H1 (cell line): ENCODE data around the gene DNAH8. TPM values are rescaled to one million over a fixed set of nuclear protein-coding genes. Genes with fewer than 3 reads are reported as not detected.

Source experiments
- CBX8 ChIP-seq: fragments of 300-800, 300-1000 bp; sonication (generic); IDR thresholded peaks from 2 replicates; pipeline ENCODE4 v1.7.1; 2016; ENCODE audit warnings: low read depth, low read length, borderline replicate concordance
- GTF2F1 ChIP-seq: IDR thresholded peaks from 2 replicates; pipeline ENCODE4 v1.6.1; 2012; ENCODE audit warnings: low read depth, low read length, improper control_type of control experiment, borderline replicate concordance
- RFX5 ChIP-seq: IDR thresholded peaks from 2 replicates; pipeline ENCODE4 v1.6.1; 2011; ENCODE audit warnings: low read depth, low read length, improper control_type of control experiment, borderline replicate concordance
- polyA plus RNA-seq, 7 experiments: library from polyadenylated mRNA; depleted of rRNA in 3 of 7; stranded (reverse) in 5 of 7; unstranded in 2 of 7; fragments of >200 nt in 5 of 7; fragments of 200-250 nt in 2 of 7; gene quantifications; 1 replicate in 5 of 7; 2 replicates in 1 of 7; 4 replicates in 1 of 7; pipeline versions ENCODE4 v1.2.1 to v1.2.3, GENCODE V29; 2011 to 2013; ENCODE audit warnings: missing spikeins in 2 of 7, mixed read lengths in 2 of 7
- total RNA-seq: library from RNA; stranded (reverse); fragmentation: NEBNext Ultra II Directional; extraction: Animal tissue kit (Norgen Biotek cat#: 25700); gene quantifications from 2 replicates; pipeline ENCODE4 v1.2.1, GENCODE V29; 2021
- TF ChIP-seq, protein P1 (sequence below): IDR thresholded peaks from 2 replicates; pipeline ENCODE4 v1.6.1; 2011; ENCODE audit warnings: low read depth, mild to moderate bottlenecking, low read length; ENCODE audit not compliant: insufficient read depth

The DNAH8 gene
- total and polyA plus RNA-seq, 2 of the 8 experiments (the other 6 are each of a cell fraction or from before 2014, with no cell fraction given), result under 0.01 TPM; not detected in 1

GRCh38 chr6:38786486-38786885 is 71.4 kb downstream of the DNAH8 start (continued):
- TF ChIP-seq, protein P1, sequence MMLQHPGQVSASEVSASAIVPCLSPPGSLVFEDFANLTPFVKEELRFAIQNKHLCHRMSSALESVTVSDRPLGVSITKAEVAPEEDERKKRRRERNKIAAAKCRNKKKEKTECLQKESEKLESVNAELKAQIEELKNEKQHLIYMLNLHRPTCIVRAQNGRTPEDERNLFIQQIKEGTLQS, result no peak
- TF ChIP-seq GTF2F1 (no peak), CBX8 (no peak), RFX5 (no peak)
